ENCODE measurements around the gene PLCB1. TPM values are rescaled to one million over a fixed set of nuclear protein-coding genes. Genes with fewer than 3 reads are reported as not detected.

Gene PLCB1
- polyA plus RNA-seq, 1 experiment: 13.5 TPM

DNA sequence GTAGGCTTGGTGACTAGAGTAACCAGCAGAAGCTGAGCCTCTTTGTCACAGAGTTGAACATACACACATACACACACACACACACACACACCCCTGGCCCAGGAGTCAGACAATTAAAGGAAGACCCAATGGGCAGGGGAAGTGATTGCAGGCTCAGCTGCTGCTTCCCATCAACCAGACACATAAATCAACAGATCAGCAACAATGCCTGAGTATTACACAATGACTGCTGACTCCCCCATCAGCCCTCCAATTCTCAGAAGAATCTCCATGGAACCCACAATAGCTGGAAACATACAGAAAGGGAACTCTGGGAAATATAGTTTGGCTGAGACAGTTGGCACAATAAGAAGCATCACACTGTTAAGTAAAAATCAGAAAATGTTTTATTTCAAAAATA lies 666.4 kb downstream of the PLCB1 start:
- DNase-seq (ENCODE audit: low read depth): no peak
- TF ChIP-seq, protein P1, sequence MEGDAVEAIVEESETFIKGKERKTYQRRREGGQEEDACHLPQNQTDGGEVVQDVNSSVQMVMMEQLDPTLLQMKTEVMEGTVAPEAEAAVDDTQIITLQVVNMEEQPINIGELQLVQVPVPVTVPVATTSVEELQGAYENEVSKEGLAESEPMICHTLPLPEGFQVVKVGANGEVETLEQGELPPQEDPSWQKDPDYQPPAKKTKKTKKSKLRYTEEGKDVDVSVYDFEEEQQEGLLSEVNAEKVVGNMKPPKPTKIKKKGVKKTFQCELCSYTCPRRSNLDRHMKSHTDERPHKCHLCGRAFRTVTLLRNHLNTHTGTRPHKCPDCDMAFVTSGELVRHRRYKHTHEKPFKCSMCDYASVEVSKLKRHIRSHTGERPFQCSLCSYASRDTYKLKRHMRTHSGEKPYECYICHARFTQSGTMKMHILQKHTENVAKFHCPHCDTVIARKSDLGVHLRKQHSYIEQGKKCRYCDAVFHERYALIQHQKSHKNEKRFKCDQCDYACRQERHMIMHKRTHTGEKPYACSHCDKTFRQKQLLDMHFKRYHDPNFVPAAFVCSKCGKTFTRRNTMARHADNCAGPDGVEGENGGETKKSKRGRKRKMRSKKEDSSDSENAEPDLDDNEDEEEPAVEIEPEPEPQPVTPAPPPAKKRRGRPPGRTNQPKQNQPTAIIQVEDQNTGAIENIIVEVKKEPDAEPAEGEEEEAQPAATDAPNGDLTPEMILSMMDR (IDR thresholded peaks at IDR 0.05; ENCODE audit: insufficient read depth, low read depth, low read length): no peak
- Histone ChIP-seq H3K27me3 (ENCODE audit: control insufficient read depth, insufficient read depth, low read length) (no peaks in the 10 kb centered on the region), H3K36me3 (ENCODE audit: control insufficient read depth, insufficient read depth, low read length) (no peaks in the 10 kb centered on the region), H3K4me3 (ENCODE audit: low read depth, low read length) (no peak overlapping the region)
- ChIA-PET CTCF (interaction anchor here (0.6 to 2.1 kb wide), 3 partner anchors 9 to 1292 kb away, joined by 3 to 5 read pairs (median 3); no protein-coding TSS in a partner anchor), POLR2A (no interaction called here)

- TF ChIP-seq, protein P1 (IDR thresholded peaks at IDR 0.05; ENCODE audit: insufficient read depth, low read depth, low read length): no peak
- Histone ChIP-seq H3K4me3 (ENCODE audit: low read depth, low read length) (no peak overlapping the region), H3K36me3 (ENCODE audit: control insufficient read depth, insufficient read depth, low read length) (no peaks in the 10 kb centered on the region), H3K27me3 (ENCODE audit: control insufficient read depth, insufficient read depth, low read length) (no peaks in the 10 kb centered on the region)
- ChIA-PET CTCF (no interaction called here), POLR2A (no interaction called here)
- DNase-seq (ENCODE audit: low read depth): no peak
Measured at GRCh38 chr20:8800089-8800488, 668.0 kb downstream of the PLCB1 start.

DNA sequence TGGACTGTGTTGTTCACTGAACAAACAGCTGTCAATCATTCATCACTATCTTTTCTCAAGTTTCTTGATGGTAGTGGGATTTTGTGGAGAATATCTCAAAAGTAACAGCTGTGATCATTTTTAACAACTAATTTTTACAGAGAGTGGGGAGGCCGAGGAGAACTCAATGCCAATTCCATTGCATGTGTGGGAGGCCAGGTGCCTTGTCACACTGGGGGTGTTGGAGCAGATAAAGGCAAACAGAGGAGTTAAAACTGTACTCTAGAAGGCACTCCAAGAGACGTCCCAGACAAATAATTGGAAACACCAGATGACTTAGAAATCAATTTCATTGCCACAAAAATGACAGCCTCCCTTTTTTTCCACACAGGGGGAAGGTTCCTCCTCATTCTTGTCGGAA lies 669.6 kb downstream of the PLCB1 start:
- H3K4me3 ChIP-seq (ENCODE audit: low read depth, low read length): no peak overlapping the region
- POLR2A ChIA-PET: no interaction called here
- H3K36me3 ChIP-seq (ENCODE audit: control insufficient read depth, insufficient read depth, low read length): no peaks in the 10 kb centered on the region
- TF ChIP-seq, protein P1 (IDR thresholded peaks at IDR 0.05; ENCODE audit: insufficient read depth, low read depth, low read length): no peak
- CTCF ChIA-PET: interaction anchor here (1.2 kb wide), 2 partner anchors 11 to 12 kb away, joined by 3 to 5 read pairs; no protein-coding TSS in a partner anchor
- no peaks in the 10 kb centered on the region for H3K27me3 ChIP-seq (ENCODE audit: control insufficient read depth, insufficient read depth, low read length)
- DNase-seq (ENCODE audit: low read depth): no peak

GRCh38 chr20:8803065-8803464 lies 671.0 kb downstream of the PLCB1 start:
- POLR2A ChIA-PET: no interaction called here

DNA sequence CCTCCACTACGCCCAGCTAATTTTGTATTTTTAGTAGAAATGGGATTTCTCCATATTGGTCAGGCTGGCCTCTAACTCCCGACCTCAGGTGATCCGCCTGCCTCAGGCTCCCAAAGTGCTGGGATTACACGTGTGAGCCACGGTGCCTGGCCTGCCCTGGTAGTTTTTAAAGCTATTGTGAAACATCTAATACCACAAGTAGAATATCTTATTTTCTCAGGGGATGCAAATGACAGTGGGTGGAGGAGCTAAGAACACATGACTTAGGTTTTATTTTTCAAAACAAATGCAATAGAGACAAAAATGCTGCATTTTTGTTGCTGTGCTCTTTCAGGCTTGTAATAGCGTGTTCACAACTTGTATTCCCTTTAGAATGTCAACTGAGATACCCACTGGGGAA lies 671.9 kb downstream of the PLCB1 start:
- DNase-seq (ENCODE audit: low read depth): no peak
- CTCF ChIA-PET: interaction anchor here (1.0 to 1.4 kb wide), 2 partner anchors 12 to 45 kb away, joined by 3 to 4 read pairs; no protein-coding TSS in a partner anchor
- Histone ChIP-seq H3K36me3 (ENCODE audit: control insufficient read depth, insufficient read depth, low read length) (no peaks in the 10 kb centered on the region), H3K4me3 (ENCODE audit: low read depth, low read length) (no peak overlapping the region), H3K27me3 (ENCODE audit: control insufficient read depth, insufficient read depth, low read length) (no peaks in the 10 kb centered on the region)
- POLR2A ChIA-PET: no interaction called here
- TF ChIP-seq, protein P1 (IDR thresholded peaks at IDR 0.05; ENCODE audit: insufficient read depth, low read depth, low read length): no peak

More at GRCh38 chr20:8803065-8803464, 671.0 kb downstream of the PLCB1 start:
- Histone ChIP-seq H3K27me3 (ENCODE audit: control insufficient read depth, insufficient read depth, low read length) (no peaks in the 10 kb centered on the region), H3K4me3 (ENCODE audit: low read depth, low read length) (no peak overlapping the region), H3K36me3 (ENCODE audit: control insufficient read depth, insufficient read depth, low read length) (no peaks in the 10 kb centered on the region)
- TF ChIP-seq, protein P1 (IDR thresholded peaks at IDR 0.05; ENCODE audit: insufficient read depth, low read depth, low read length): no peak
- CTCF ChIA-PET: interaction anchor here (0.6 to 1.6 kb wide), 2 partner anchors 296 to 554 kb away, joined by 4 to 5 read pairs; no protein-coding TSS in a partner anchor
- no peak for DNase-seq (ENCODE audit: low read depth)

Data from BJ (cell line).